Ovary (tissue), 10 donors: ENCODE results near the gene KRTAP4-16. TPM values are rescaled to one million over a fixed set of nuclear protein-coding genes. Genes with fewer than 3 reads are reported as not detected.
"Not testable (repeated sequence)": the region's sequence is repeated elsewhere in the genome, so short reads cannot be mapped to it uniquely, and the experiment has no call there.

Experiments
- DNase-seq, 5 donors: peaks; one replicate each; pipeline ENCODE4 v3.0.0-alpha.2; 2019 to 2020
- H3K27ac ChIP-seq, 2 donors: fragments of 200-600 bp; one replicate each; pipeline versions ENCODE4 v1.5.1 to v1.8.0; 2019 to 2022
- H3K27me3 ChIP-seq: fragments of 200-600 bp; one replicate; pipeline ENCODE4 v1.8.0; 2022
- H3K36me3 ChIP-seq: fragments of 200-600 bp; sonication (generic); one replicate; pipeline ENCODE4 v1.5.1; 2019
- H3K4me1 ChIP-seq: one replicate; pipeline ENCODE4 v1.8.1; 2013; ENCODE audit warnings: mild to moderate bottlenecking, moderate library complexity; ENCODE audit not compliant: insufficient read depth
- H3K4me3 ChIP-seq: fragments of 200-600 bp; sonication (generic); one replicate; pipeline ENCODE4 v1.5.1; 2017
- H3K9me3 ChIP-seq, 2 donors: fragments of 200-600 bp in 1 of 2; sonication (generic) in 1 of 2; one replicate each; pipeline versions ENCODE4 v1.5.1 to v1.8.1; 2013 to 2019; ENCODE audit warnings: mild to moderate bottlenecking in 1 of 2, moderate library complexity in 1 of 2
- CTCF ChIP-seq, 3 donors: fragments of 450-650 bp in 2 of 3; fragments of 200-600 bp in 1 of 3; IDR thresholded peaks; one replicate each; pipeline versions ENCODE4 v1.5.1 to v1.8.0; 2016 to 2022; ENCODE audit warnings: antibody characterized with exemption in 3 of 3, mild to moderate bottlenecking in 1 of 3
- EP300 ChIP-seq: sonication (generic); formaldehyde crosslinking; IDR thresholded peaks from one replicate; pipeline ENCODE4 v1.6.1; 2017; ENCODE audit warnings: antibody characterized with exemption
- POLR2A ChIP-seq: fragments of 450-650 bp; IDR thresholded peaks from one replicate; pipeline ENCODE4 v1.6.1; 2017; ENCODE audit warnings: antibody characterized with exemption, mild to moderate bottlenecking, moderate library complexity
- WGBS, 3 donors: extraction: QIAGEN DNeasy Blood & Tissue Kit in 1 of 3; methylation state at CpG; one replicate each; pipeline versions ENCODE4 v1.1.5 to v1.1.7; 2013 to 2017; 5-methylcytosine and 5-hydroxymethylcytosine counted together
- intact Hi-C, 4 donors: fragments of 100-400 bp; cut with DNase I; formaldehyde crosslinking; loops; one replicate each; pipeline versions ENCODE4 v1.11.0 to v1.15.1; 2022 to 2023
- long read RNA-seq, 3 donors: library from polyadenylated mRNA in 2 of 3; unstranded in 2 of 3; transcript quantifications; one replicate each; pipeline ENCODE4 v2.0.0 and lab custom pipeline, GENCODE V29; 2021 to 2026
- polyA plus RNA-seq, 2 donors: library from polyadenylated mRNA; stranded (reverse); fragments of 200-250 nt in 1 of 2; fragments of 350-450 nt in 1 of 2; fragmentation: Illumina TruSeq in 1 of 2; extraction: RNeasy Lipid Tissue Mini Kit (QIAGEN cat#74804) in 1 of 2; gene quantifications; one replicate each; pipeline ENCODE4 v1.2.3, GENCODE V29; 2013 to 2014
- total RNA-seq, 7 donors: library from RNA; depleted of rRNA in 2 of 7; stranded (reverse); fragments of >200 nt in 2 of 7; fragmentation: NEBNext Ultra II Directional in 3 of 7; extraction: Animal tissue kit (Norgen Biotek cat#: 25700) in 3 of 7; gene quantifications; one replicate each; pipeline versions ENCODE4 v1.1.0 to v1.2.4, GENCODE V29; 2016 to 2023
- donor health status: DM: no; HTN: no; CAD: no; lungs with moderate emphysema.
- donor health status: DM: no; HTN: no; CAD: no.
- donor health status: Bipolar disorder and iron deficiency.
- donor health status: DM: yes; HTN: yes; CAD: no.
- donor health status: DM: no; HTN: no; CAD: no.
- donor health status: DM: yes; HTN: yes; CAD: no.

Gene KRTAP4-16
- total RNA-seq: not detected
- not detected for polyA plus RNA-seq
- long read RNA-seq, donor 1: 0 reads
- long read RNA-seq, donor 2: 0 reads
- long read RNA-seq, donor 3: 0 reads

GRCh38 chr17:41101586-41102259, at the start of gene KRTAP4-16:
TSS of gene KRTAP4-16 (minus strand) at chr17:41102209. CDS start at chr17:41102209, 0 bp downstream.
- no peak for DNase-seq
- Histone ChIP-seq H3K27ac (no peak within 1 kb of the TSS), H3K4me1 (no peaks in the 10 kb centered on the region), H3K9me3 (no peaks in the 10 kb centered on the region), H3K27me3 (no peaks in the 10 kb centered on the region), H3K36me3 (no peaks in the 10 kb centered on the region), H3K4me3 (no peak within 1 kb of the TSS)
- WGBS, 3 donors: 33 to 46% (median 39%) methylated on average over 9 to 10 of the region's 10 CpGs
- intact Hi-C loops: loop anchor here in 1 of 4 donors (5.0 kb wide), 1 partner anchor 66 kb away; the partner anchor contains the start of gene KRTAP4-3
- TF ChIP-seq CTCF (IDR thresholded peaks at IDR 0.05) (no peak), POLR2A (no peak), EP300 (no peak)

- intact Hi-C loops: no loop called here
- no peak overlapping the region for H3K4me3 ChIP-seq
- H3K4me1 ChIP-seq: no peaks in the 10 kb centered on the region
- no peaks in the 10 kb centered on the region for H3K27me3 ChIP-seq
- no peak for TF ChIP-seq POLR2A
- no peak for TF ChIP-seq CTCF (IDR thresholded peaks at IDR 0.05)
- no peak for TF ChIP-seq EP300
- no peak for DNase-seq
- H3K27ac ChIP-seq: no peak overlapping the region
- H3K36me3 ChIP-seq: no peaks in the 10 kb centered on the region
- WGBS, 3 donors: 46 to 55% (median 49%) methylated on average over 2 of the region's 2 CpGs
- no peaks in the 10 kb centered on the region for H3K9me3 ChIP-seq
These were observed 49.5 kb upstream of the KRTAP4-16 start for GRCh38 chr17:41151525-41151924.

DNA sequence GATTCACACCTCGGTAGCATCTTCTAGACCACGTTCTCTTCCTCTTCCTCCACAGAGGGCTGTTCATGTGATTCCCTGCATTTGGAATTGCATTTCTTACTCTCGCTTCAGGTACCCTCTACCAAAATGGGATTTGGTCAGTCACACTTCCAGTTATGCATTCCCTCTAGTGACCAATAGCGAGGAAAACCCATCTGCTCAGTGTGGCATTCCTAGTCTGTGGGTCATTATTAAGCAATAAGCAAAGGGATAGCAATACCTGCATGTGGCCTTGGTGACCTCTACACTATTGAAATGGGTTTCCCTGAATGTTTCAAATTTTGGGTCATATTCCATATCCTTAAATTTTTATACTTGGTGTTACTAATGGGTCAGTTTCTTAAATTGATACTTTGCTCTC, 48.0 kb upstream of the KRTAP4-16 start:
- H3K4me3 ChIP-seq: no peak overlapping the region
- WGBS, 3 donors: 81 to 85% (median 84%) methylated on average over 4 of the region's 4 CpGs
- TF ChIP-seq POLR2A (no peak), CTCF (IDR thresholded peaks at IDR 0.05) (no peak), EP300 (no peak)
- DNase-seq: no peak
- no peaks in the 10 kb centered on the region for H3K4me1 ChIP-seq
- H3K9me3 ChIP-seq: no peaks in the 10 kb centered on the region
- intact Hi-C loops: no loop called here
- H3K27ac ChIP-seq: no peak overlapping the region
- no peaks in the 10 kb centered on the region for H3K36me3 ChIP-seq
- no peaks in the 10 kb centered on the region for H3K27me3 ChIP-seq

GRCh38 chr17:41149652-41149985, 47.6 kb upstream of the KRTAP4-16 start, which contains the start of gene KRTAP4-5:
TSS of gene KRTAP4-5 (minus strand) at chr17:41149825. CDS start at chr17:41149767, 58 bp downstream.
- TF ChIP-seq CTCF (IDR thresholded peaks at IDR 0.05) (no peak), EP300 (no peak)
- H3K9me3 ChIP-seq: no peaks in the 10 kb centered on the region

DNA sequence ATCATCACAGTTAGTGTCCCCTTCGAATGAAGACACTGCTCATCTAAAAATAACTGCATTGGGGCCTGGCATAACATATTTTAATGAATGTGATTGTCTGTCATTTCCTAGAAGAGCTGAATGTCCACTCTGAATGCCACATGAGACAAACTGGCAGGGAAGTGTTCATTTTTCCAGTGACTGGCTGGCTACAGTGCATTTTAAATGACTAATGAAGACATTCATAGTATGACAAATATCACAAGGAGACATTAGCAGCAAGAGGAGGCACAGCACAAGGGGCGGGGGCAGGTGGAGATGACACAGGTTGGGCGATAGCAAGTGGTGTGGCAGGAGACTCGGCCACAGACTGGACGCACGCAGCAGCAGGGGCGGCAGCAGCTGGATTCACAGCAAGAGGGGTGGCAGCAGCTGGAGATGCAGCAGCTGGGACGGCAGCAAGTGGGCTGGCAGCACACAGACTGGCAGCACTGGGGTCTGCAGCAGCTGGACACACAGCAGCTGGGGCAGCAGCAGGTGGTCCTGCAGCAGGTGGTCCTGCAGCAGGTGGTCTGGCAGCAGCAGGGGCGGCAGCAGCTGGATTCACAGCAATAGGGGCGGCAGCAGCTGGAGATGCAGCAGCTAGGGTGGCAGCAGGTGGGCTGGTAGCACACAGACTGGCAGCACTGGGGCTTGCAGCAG, 47.1 kb upstream of the KRTAP4-16 start:
- H3K27ac ChIP-seq, DNase-seq, H3K4me3 ChIP-seq, H3K27me3 ChIP-seq, H3K36me3 ChIP-seq, H3K4me1 ChIP-seq, H3K9me3 ChIP-seq, intact Hi-C loops: not testable (repeated sequence)
- 69 to 81% (median 70%) methylated on average over 10 of the region's 10 CpGs for WGBS, 3 donors

More at GRCh38 chr17:41149652-41149985, 47.6 kb upstream of the KRTAP4-16 start, which contains the start of gene KRTAP4-5:
- no peaks in the 10 kb centered on the region for H3K36me3 ChIP-seq
- no peaks in the 10 kb centered on the region for H3K4me1 ChIP-seq
- no peak for DNase-seq
- no peak within 1 kb of the TSS for H3K4me3 ChIP-seq
- no peaks in the 10 kb centered on the region for H3K27me3 ChIP-seq
- no peak within 1 kb of the TSS for H3K27ac ChIP-seq
- intact Hi-C loops: no loop called here
- WGBS, 3 donors: 48 to 56% (median 50%) methylated on average over 2 of the region's 2 CpGs
